ENCODE results near the gene TRUB1.

The TRUB1 gene

GRCh38 chr10:114956466-114956865 lies 18.5 kb downstream of the TRUB1 start:
- no peak for TF ChIP-seq CTCF (IDR thresholded peaks at IDR 0.05; ENCODE audit: low read depth, low read length, missing control alignments)
- H3K4me3 ChIP-seq (ENCODE audit: low read depth, low read length), result no peak overlapping the region
- no peak for DNase-seq (ENCODE audit: low read depth)

GRCh38 chr10:114957122-114957521 lies 19.1 kb downstream of the TRUB1 start:
- no peak for TF ChIP-seq CTCF (IDR thresholded peaks at IDR 0.05; ENCODE audit: low read depth, low read length, missing control alignments)
- H3K4me3 ChIP-seq (ENCODE audit: low read depth, low read length), result no peak overlapping the region
- no peak for DNase-seq (ENCODE audit: low read depth)

GRCh38 chr10:114957673-114958072 lies 19.7 kb downstream of the TRUB1 start:
- DNase-seq (ENCODE audit: low read depth), result no peak
- TF ChIP-seq CTCF (IDR thresholded peaks at IDR 0.05; ENCODE audit: low read depth, low read length, missing control alignments), result no peak
- no peak overlapping the region for H3K4me3 ChIP-seq (ENCODE audit: low read depth, low read length)

GRCh38 chr10:114962441-114962840 lies 24.4 kb downstream of the TRUB1 start:
- no peak overlapping the region for H3K4me3 ChIP-seq (ENCODE audit: low read depth, low read length)
- DNase-seq (ENCODE audit: low read depth), result no peak
- TF ChIP-seq CTCF (IDR thresholded peaks at IDR 0.05; ENCODE audit: low read depth, low read length, missing control alignments), result no peak

- H3K4me3 ChIP-seq (ENCODE audit: low read depth, low read length), result no peak overlapping the region
- no peak for DNase-seq (ENCODE audit: low read depth)
- no peak for TF ChIP-seq CTCF (IDR thresholded peaks at IDR 0.05; ENCODE audit: low read depth, low read length, missing control alignments)
Measured at GRCh38 chr10:114963908-114964307, 25.9 kb downstream of the TRUB1 start.

- TF ChIP-seq CTCF (IDR thresholded peaks at IDR 0.05; ENCODE audit: low read depth, low read length, missing control alignments), result no peak
- DNase-seq (ENCODE audit: low read depth), result no peak
- no peak overlapping the region for H3K4me3 ChIP-seq (ENCODE audit: low read depth, low read length)
Measured at GRCh38 chr10:114967071-114967470, 29.1 kb downstream of the TRUB1 start.

GRCh38 chr10:114970515-114970914 lies 32.5 kb downstream of the TRUB1 start:
- H3K4me3 ChIP-seq (ENCODE audit: low read depth, low read length), result no peak overlapping the region
- no peak for TF ChIP-seq CTCF (IDR thresholded peaks at IDR 0.05; ENCODE audit: low read depth, low read length, missing control alignments)
- DNase-seq (ENCODE audit: low read depth), result no peak

Data from GM12864 (cell line).